Left ventricle myocardium inferior (tissue), 1 donor: ENCODE measurements around the gene SSBP2. TPM values are rescaled to one million over a fixed set of nuclear protein-coding genes. Genes with fewer than 3 reads are reported as not detected.
"Not testable (repeated sequence)": the region's sequence is repeated elsewhere in the genome, so short reads cannot be mapped to it uniquely, and the experiment has no call there.

ENCODE experiments used
- DNase-seq: peaks from one replicate; pipeline ENCODE4 v3.0.0-alpha.2; 2020
- H3K27ac ChIP-seq: fragments of 200-600 bp; replicated peaks from 2 replicates; pipeline ENCODE4 v1.8.0; 2021
- H3K27me3 ChIP-seq: fragments of 200-600 bp; 2 replicates; pipeline ENCODE4 v1.8.0; 2021; ENCODE audit warnings: low read depth
- H3K36me3 ChIP-seq: fragments of 200-600 bp; 2 replicates; pipeline ENCODE4 v1.8.0; 2021
- H3K4me1 ChIP-seq: fragments of 200-600 bp; 2 replicates; pipeline ENCODE4 v1.8.0; 2021
- H3K4me3 ChIP-seq: fragments of 200-600 bp; 2 replicates; pipeline ENCODE4 v1.8.0; 2021; ENCODE audit warnings: mild to moderate bottlenecking, moderate library complexity
- H3K9me3 ChIP-seq: fragments of 200-600 bp; replicated peaks from 2 replicates; pipeline ENCODE4 v1.8.0; 2021
- CTCF ChIP-seq: fragments of 200-600 bp; IDR thresholded peaks from 2 replicates; pipeline ENCODE4 v1.8.0; 2021; ENCODE audit warnings: antibody characterized with exemption, mild to moderate bottlenecking, borderline replicate concordance
- intact Hi-C: fragments of 100-400 bp; cut with micrococcal nuclease; formaldehyde crosslinking; loops from one replicate; pipeline ENCODE4 v1.11.0; 2022
- total RNA-seq: library from RNA; stranded (reverse); fragmentation: NEBNext Ultra II Directional; extraction: Animal tissue kit (Norgen Biotek cat#: 25700); gene quantifications from one replicate; pipeline ENCODE4 v1.2.1, GENCODE V29; 2021
- donor health status: DM: no; HTN: yes; CAD: no; lungs with severe emphysema.

SSBP2 gene
- total RNA-seq, 1 donor from 2014 or later, result 40.7 TPM

GRCh38 chr5:81417052-81417451, 333.8 kb downstream of the SSBP2 start:
- Histone ChIP-seq H3K4me1 (no peaks in the 10 kb centered on the region), H3K27me3 (no peaks in the 10 kb centered on the region), H3K9me3 (no peaks in the 10 kb centered on the region), H3K4me3 (no peak overlapping the region), H3K27ac (no peak overlapping the region), H3K36me3 (peaks cover 30% of the 10 kb centered on the region)
- DNase-seq, result no peak
- intact Hi-C loops, result no loop called here
- TF ChIP-seq CTCF, result no peak

- H3K36me3 ChIP-seq, result no peaks in the 10 kb centered on the region
- DNase-seq, result no peak
- intact Hi-C loops, result no loop called here
- H3K9me3 ChIP-seq, result no peaks in the 10 kb centered on the region
- no peaks in the 10 kb centered on the region for H3K27me3 ChIP-seq
- no peak for TF ChIP-seq CTCF
- no peaks in the 10 kb centered on the region for H3K4me1 ChIP-seq
- no peak overlapping the region for H3K27ac ChIP-seq
- H3K4me3 ChIP-seq, result no peak overlapping the region
Observed at GRCh38 chr5:81409896-81410295, 341.0 kb downstream of the SSBP2 start.

- Histone ChIP-seq H3K27me3 (no peaks in the 10 kb centered on the region), H3K9me3 (no peaks in the 10 kb centered on the region), H3K27ac (no peak overlapping the region), H3K4me3 (no peak overlapping the region), H3K36me3 (no peaks in the 10 kb centered on the region), H3K4me1 (no peaks in the 10 kb centered on the region)
- intact Hi-C loops, result no loop called here
- DNase-seq, result no peak
- no peak for TF ChIP-seq CTCF
Observed at GRCh38 chr5:81409361-81409760, 341.5 kb downstream of the SSBP2 start.

GRCh38 chr5:81408496-81408895, 342.4 kb downstream of the SSBP2 start:
- no peak overlapping the region for H3K27ac ChIP-seq
- TF ChIP-seq CTCF, result no peak
- no peak overlapping the region for H3K4me3 ChIP-seq
- DNase-seq, result no peak
- H3K27me3 ChIP-seq, result no peaks in the 10 kb centered on the region
- intact Hi-C loops, result no loop called here
- H3K36me3 ChIP-seq, result no peaks in the 10 kb centered on the region
- no peaks in the 10 kb centered on the region for H3K9me3 ChIP-seq
- no peaks in the 10 kb centered on the region for H3K4me1 ChIP-seq

GRCh38 chr5:81407811-81408210, 343.1 kb downstream of the SSBP2 start:
- H3K36me3 ChIP-seq, H3K4me3 ChIP-seq, DNase-seq, H3K27ac ChIP-seq, H3K27me3 ChIP-seq, H3K9me3 ChIP-seq, H3K4me1 ChIP-seq, intact Hi-C loops: not testable (repeated sequence)

GRCh38 chr5:81405126-81405891, 345.6 kb downstream of the SSBP2 start:
- H3K27ac ChIP-seq, result no peak overlapping the region
- intact Hi-C loops, result no loop called here
- H3K36me3 ChIP-seq, result no peaks in the 10 kb centered on the region
- no peaks in the 10 kb centered on the region for H3K4me1 ChIP-seq
- no peak overlapping the region for H3K4me3 ChIP-seq
- TF ChIP-seq CTCF, result no peak
- H3K9me3 ChIP-seq, result no peaks in the 10 kb centered on the region
- no peaks in the 10 kb centered on the region for H3K27me3 ChIP-seq
- DNase-seq, result no peak
